ENCODE results near the gene FAM135A. TPM values are rescaled to one million over a fixed set of nuclear protein-coding genes. Genes with fewer than 3 reads are reported as not detected.
A peak's percentile ranks its signal among the peaks of the same experiment; 100 is the strongest.

The FAM135A gene
- total and polyA plus RNA-seq, 2 of the 13 experiments (the other 11 are each of a cell fraction or from before 2014, with no cell fraction given): 26.9 to 31.5 TPM

DNA sequence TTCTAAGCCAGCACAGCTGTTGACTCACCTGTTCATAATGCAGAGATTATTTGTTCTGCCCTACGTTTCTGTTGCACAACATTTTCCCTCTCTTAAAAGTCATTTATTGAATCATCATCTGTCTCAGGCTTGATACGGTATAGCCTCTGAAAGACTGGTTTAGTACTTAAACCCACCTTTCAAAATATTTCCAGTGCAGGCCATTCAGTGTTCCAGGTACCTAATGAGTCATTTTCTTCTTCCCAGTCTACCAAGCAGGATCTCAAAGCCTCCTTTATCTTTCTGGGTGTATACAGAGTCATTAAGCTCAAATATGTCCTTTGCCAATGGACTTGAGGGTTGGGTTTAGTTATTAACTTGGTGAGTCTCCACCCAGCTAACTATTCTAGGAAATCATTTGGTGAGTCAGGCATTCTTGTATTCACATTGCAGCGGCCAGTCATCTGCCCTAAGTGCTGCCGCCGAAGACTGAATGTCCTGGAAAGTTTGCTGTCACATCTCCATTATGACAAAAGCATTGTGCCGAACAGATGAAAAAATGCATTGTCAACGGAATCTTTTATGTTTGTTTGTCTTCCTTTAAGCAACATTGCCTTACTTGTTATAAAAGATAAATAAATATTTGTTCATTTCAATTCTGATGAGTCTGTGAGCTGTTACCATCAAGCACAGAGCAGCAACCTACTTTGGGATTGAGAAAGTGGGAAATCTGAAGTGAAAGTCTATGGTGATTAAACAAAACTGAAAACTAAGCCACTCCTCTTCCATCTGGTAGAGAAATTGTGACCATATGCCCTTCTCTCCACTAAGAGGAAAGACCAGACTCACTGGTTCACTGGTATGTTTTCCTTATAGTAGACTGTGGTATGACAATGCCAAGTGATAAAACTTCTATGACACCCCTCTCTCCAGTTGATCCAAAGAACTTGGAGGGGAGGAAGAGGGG, 14.3 kb upstream of the FAM135A start (continued):
- TF ChIP-seq, protein P1, sequence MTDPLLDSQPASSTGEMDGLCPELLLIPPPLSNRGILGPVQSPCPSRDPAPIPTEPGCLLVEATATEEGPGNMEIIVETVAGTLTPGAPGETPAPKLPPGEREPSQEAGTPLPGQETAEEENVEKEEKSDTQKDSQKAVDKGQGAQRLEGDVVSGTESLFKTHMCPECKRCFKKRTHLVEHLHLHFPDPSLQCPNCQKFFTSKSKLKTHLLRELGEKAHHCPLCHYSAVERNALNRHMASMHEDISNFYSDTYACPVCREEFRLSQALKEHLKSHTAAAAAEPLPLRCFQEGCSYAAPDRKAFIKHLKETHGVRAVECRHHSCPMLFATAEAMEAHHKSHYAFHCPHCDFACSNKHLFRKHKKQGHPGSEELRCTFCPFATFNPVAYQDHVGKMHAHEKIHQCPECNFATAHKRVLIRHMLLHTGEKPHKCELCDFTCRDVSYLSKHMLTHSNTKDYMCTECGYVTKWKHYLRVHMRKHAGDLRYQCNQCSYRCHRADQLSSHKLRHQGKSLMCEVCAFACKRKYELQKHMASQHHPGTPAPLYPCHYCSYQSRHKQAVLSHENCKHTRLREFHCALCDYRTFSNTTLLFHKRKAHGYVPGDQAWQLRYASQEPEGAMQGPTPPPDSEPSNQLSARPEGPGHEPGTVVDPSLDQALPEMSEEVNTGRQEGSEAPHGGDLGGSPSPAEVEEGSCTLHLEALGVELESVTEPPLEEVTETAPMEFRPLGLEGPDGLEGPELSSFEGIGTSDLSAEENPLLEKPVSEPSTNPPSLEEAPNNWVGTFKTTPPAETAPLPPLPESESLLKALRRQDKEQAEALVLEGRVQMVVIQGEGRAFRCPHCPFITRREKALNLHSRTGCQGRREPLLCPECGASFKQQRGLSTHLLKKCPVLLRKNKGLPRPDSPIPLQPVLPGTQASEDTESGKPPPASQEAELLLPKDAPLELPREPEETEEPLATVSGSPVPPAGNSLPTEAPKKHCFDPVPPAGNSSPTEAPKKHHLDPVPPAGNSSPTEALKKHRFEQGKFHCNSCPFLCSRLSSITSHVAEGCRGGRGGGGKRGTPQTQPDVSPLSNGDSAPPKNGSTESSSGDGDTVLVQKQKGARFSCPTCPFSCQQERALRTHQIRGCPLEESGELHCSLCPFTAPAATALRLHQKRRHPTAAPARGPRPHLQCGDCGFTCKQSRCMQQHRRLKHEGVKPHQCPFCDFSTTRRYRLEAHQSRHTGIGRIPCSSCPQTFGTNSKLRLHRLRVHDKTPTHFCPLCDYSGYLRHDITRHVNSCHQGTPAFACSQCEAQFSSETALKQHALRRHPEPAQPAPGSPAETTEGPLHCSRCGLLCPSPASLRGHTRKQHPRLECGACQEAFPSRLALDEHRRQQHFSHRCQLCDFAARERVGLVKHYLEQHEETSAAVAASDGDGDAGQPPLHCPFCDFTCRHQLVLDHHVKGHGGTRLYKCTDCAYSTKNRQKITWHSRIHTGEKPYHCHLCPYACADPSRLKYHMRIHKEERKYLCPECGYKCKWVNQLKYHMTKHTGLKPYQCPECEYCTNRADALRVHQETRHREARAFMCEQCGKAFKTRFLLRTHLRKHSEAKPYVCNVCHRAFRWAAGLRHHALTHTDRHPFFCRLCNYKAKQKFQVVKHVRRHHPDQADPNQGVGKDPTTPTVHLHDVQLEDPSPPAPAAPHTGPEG (CRISPR knock-in tag; IDR thresholded peaks at IDR 0.05): no peak
- TF ChIP-seq, protein P2, sequence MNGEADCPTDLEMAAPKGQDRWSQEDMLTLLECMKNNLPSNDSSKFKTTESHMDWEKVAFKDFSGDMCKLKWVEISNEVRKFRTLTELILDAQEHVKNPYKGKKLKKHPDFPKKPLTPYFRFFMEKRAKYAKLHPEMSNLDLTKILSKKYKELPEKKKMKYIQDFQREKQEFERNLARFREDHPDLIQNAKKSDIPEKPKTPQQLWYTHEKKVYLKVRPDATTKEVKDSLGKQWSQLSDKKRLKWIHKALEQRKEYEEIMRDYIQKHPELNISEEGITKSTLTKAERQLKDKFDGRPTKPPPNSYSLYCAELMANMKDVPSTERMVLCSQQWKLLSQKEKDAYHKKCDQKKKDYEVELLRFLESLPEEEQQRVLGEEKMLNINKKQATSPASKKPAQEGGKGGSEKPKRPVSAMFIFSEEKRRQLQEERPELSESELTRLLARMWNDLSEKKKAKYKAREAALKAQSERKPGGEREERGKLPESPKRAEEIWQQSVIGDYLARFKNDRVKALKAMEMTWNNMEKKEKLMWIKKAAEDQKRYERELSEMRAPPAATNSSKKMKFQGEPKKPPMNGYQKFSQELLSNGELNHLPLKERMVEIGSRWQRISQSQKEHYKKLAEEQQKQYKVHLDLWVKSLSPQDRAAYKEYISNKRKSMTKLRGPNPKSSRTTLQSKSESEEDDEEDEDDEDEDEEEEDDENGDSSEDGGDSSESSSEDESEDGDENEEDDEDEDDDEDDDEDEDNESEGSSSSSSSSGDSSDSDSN (CRISPR knock-in tag; IDR thresholded peaks at IDR 0.05): no peak
- TF ChIP-seq ZNF468 (CRISPR knock-in tag; IDR thresholded peaks at IDR 0.05): no peak
- TF ChIP-seq MED1 (CRISPR knock-in tag; IDR thresholded peaks at IDR 0.05): peak; percentile 44; the same call in 1 of the 2 replicates
- no peak for TF ChIP-seq NKX3-1 (CRISPR knock-in tag; IDR thresholded peaks at IDR 0.05)
- TF ChIP-seq FOXM1 (CRISPR knock-in tag; IDR thresholded peaks at IDR 0.05): no peak
- TF ChIP-seq, protein P3, sequence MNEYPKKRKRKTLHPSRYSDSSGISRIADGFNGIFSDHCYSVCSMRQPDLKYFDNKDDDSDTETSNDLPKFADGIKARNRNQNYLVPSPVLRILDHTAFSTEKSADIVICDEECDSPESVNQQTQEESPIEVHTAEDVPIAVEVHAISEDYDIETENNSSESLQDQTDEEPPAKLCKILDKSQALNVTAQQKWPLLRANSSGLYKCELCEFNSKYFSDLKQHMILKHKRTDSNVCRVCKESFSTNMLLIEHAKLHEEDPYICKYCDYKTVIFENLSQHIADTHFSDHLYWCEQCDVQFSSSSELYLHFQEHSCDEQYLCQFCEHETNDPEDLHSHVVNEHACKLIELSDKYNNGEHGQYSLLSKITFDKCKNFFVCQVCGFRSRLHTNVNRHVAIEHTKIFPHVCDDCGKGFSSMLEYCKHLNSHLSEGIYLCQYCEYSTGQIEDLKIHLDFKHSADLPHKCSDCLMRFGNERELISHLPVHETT (CRISPR knock-in tag; conservative IDR thresholded peaks at IDR 0.05): no peak
- TF ChIP-seq ARNT2 (CRISPR knock-in tag; IDR thresholded peaks at IDR 0.05; ENCODE audit: low read depth): no peak
- TF ChIP-seq, protein P4, sequence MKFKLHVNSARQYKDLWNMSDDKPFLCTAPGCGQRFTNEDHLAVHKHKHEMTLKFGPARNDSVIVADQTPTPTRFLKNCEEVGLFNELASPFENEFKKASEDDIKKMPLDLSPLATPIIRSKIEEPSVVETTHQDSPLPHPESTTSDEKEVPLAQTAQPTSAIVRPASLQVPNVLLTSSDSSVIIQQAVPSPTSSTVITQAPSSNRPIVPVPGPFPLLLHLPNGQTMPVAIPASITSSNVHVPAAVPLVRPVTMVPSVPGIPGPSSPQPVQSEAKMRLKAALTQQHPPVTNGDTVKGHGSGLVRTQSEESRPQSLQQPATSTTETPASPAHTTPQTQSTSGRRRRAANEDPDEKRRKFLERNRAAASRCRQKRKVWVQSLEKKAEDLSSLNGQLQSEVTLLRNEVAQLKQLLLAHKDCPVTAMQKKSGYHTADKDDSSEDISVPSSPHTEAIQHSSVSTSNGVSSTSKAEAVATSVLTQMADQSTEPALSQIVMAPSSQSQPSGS (CRISPR knock-in tag; IDR thresholded peaks at IDR 0.05): no peak
- TF ChIP-seq ZNF282 (IDR thresholded peaks at IDR 0.05; ENCODE audit: partially characterized antibody): no peak
- TF ChIP-seq, protein P5, sequence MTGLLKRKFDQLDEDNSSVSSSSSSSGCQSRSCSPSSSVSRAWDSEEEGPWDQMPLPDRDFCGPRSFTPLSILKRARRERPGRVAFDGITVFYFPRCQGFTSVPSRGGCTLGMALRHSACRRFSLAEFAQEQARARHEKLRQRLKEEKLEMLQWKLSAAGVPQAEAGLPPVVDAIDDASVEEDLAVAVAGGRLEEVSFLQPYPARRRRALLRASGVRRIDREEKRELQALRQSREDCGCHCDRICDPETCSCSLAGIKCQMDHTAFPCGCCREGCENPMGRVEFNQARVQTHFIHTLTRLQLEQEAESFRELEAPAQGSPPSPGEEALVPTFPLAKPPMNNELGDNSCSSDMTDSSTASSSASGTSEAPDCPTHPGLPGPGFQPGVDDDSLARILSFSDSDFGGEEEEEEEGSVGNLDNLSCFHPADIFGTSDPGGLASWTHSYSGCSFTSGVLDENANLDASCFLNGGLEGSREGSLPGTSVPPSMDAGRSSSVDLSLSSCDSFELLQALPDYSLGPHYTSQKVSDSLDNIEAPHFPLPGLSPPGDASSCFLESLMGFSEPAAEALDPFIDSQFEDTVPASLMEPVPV (CRISPR knock-in tag; IDR thresholded peaks at IDR 0.05): no peak
- no peak for TF ChIP-seq SAFB2 (CRISPR knock-in tag; IDR thresholded peaks at IDR 0.05; ENCODE audit: borderline replicate concordance, low read depth)
- TF ChIP-seq BORCS8-MEF2B (CRISPR knock-in tag; IDR thresholded peaks at IDR 0.05): no peak
